Measurements from ENCODE around the gene ZMYND19. TPM values are rescaled to one million over a fixed set of nuclear protein-coding genes. Genes with fewer than 3 reads are reported as not detected.

Gene ZMYND19
- total RNA-seq, 1 donor from 2014 or later, result 11.6 TPM

- DNase-seq, result no peak
- peaks cover 45% of the 10 kb centered on the region for H3K36me3 ChIP-seq
- peak; percentile 36 for TF ChIP-seq CTCF (IDR thresholded peaks at IDR 0.05; ENCODE audit: borderline replicate concordance)
- H3K27ac ChIP-seq (replicated peaks), result no peak overlapping the region
- H3K9me3 ChIP-seq (replicated peaks), result no peaks in the 10 kb centered on the region
- no peaks in the 10 kb centered on the region for H3K27me3 ChIP-seq (ENCODE audit: low read depth)
- intact Hi-C loops (cut with micrococcal nuclease), result no loop called here
- H3K4me1 ChIP-seq, result peaks cover 27% of the 10 kb centered on the region
- no peak overlapping the region for H3K4me3 ChIP-seq
Measured at GRCh38 chr9:137582286-137582860, 7.9 kb downstream of the ZMYND19 start.

GRCh38 chr9:137581361-137582285, 8.7 kb downstream of the ZMYND19 start:
- Histone ChIP-seq H3K9me3 (replicated peaks) (no peaks in the 10 kb centered on the region), H3K4me3 (no peak overlapping the region), H3K4me1 (peaks cover 35% of the 10 kb centered on the region), H3K36me3 (peaks cover 38% of the 10 kb centered on the region), H3K27ac (replicated peaks) (no peak overlapping the region), H3K27me3 (ENCODE audit: low read depth) (no peaks in the 10 kb centered on the region)
- intact Hi-C loops (cut with micrococcal nuclease), result no loop called here
- no peak for TF ChIP-seq CTCF (IDR thresholded peaks at IDR 0.05; ENCODE audit: borderline replicate concordance)
- no peak for DNase-seq

GRCh38 chr9:137580954-137581322, 9.4 kb downstream of the ZMYND19 start:
- H3K4me1 ChIP-seq, result peaks cover 42% of the 10 kb centered on the region
- no peak for DNase-seq
- no peaks in the 10 kb centered on the region for H3K27me3 ChIP-seq (ENCODE audit: low read depth)
- intact Hi-C loops (cut with micrococcal nuclease), result no loop called here
- TF ChIP-seq CTCF (IDR thresholded peaks at IDR 0.05; ENCODE audit: borderline replicate concordance), result no peak
- H3K9me3 ChIP-seq (replicated peaks), result no peaks in the 10 kb centered on the region
- H3K36me3 ChIP-seq, result peaks cover 34% of the 10 kb centered on the region
- H3K4me3 ChIP-seq, result no peak overlapping the region
- no peak overlapping the region for H3K27ac ChIP-seq (replicated peaks)

- Histone ChIP-seq H3K27ac (replicated peaks) (no peak overlapping the region), H3K4me1 (peaks cover 47% of the 10 kb centered on the region), H3K27me3 (ENCODE audit: low read depth) (no peaks in the 10 kb centered on the region), H3K4me3 (no peak overlapping the region), H3K36me3 (peaks cover 29% of the 10 kb centered on the region), H3K9me3 (replicated peaks) (no peaks in the 10 kb centered on the region)
- no peak for DNase-seq
- no peak for TF ChIP-seq CTCF (IDR thresholded peaks at IDR 0.05; ENCODE audit: borderline replicate concordance)
- intact Hi-C loops (cut with micrococcal nuclease), result no loop called here
Measured at GRCh38 chr9:137580209-137580953, 9.9 kb downstream of the ZMYND19 start.

- peak overlapping the region; percentile 95 for H3K27ac ChIP-seq (replicated peaks)
- H3K36me3 ChIP-seq, result peaks cover 27% of the 10 kb centered on the region
- intact Hi-C loops (cut with micrococcal nuclease), result no loop called here
- H3K9me3 ChIP-seq (replicated peaks), result no peaks in the 10 kb centered on the region
- DNase-seq, result no peak
- no peaks in the 10 kb centered on the region for H3K27me3 ChIP-seq (ENCODE audit: low read depth)
- peaks cover 59% of the 10 kb centered on the region for H3K4me1 ChIP-seq
- TF ChIP-seq CTCF (IDR thresholded peaks at IDR 0.05; ENCODE audit: borderline replicate concordance), result no peak
- H3K4me3 ChIP-seq, result peak overlapping the region; percentile 98
Measured at GRCh38 chr9:137579259-137579604, 11.1 kb downstream of the ZMYND19 start.

Data from left ventricle myocardium inferior (tissue), 1 donor.